NT2/D1 (cell line): Measurements from ENCODE around the gene VPS37C.
A peak's percentile ranks its signal among the peaks of the same experiment; 100 is the strongest.

Experiments used
- DNase-seq: peaks from one replicate; pipeline ENCODE4 v3.0.0-alpha.2; 2011; ENCODE audit warnings: low read depth, low spot score
- H3K27me3 ChIP-seq: 2 replicates; pipeline ENCODE4 v1.6.0; 2011; ENCODE audit warnings: mild to moderate bottlenecking; ENCODE audit not compliant: insufficient read length, insufficient read depth
- H3K36me3 ChIP-seq: 2 replicates; pipeline ENCODE4 v1.6.1; 2011; ENCODE audit warnings: mild to moderate bottlenecking, low read length, mixed read lengths; ENCODE audit not compliant: insufficient read depth, insufficient read length
- H3K4me1 ChIP-seq: 2 replicates; pipeline ENCODE4 v1.5.1; 2011; ENCODE audit not compliant: insufficient read depth, insufficient read length
- H3K4me3 ChIP-seq: 2 replicates; pipeline ENCODE4 v1.5.1; 2011; ENCODE audit warnings: low read depth; ENCODE audit not compliant: insufficient read length
- H3K9ac ChIP-seq: 2 replicates; pipeline ENCODE4 v1.6.0; 2011; ENCODE audit warnings: low read depth; ENCODE audit not compliant: insufficient read length
- H3K9me3 ChIP-seq: 2 replicates; pipeline ENCODE4 v1.5.1; 2011; ENCODE audit warnings: mild to moderate bottlenecking, low read length; ENCODE audit not compliant: insufficient read depth
- SUZ12 ChIP-seq: IDR thresholded peaks from 2 replicates; pipeline ENCODE4 v1.6.1; 2011; ENCODE audit not compliant: insufficient read length, insufficient read depth; ENCODE audit errors: extremely low read depth
- YY1 ChIP-seq: IDR thresholded peaks from 2 replicates; pipeline ENCODE4 v1.6.1; 2011; ENCODE audit not compliant: insufficient read length, insufficient read depth
- ZNF274 ChIP-seq: IDR thresholded peaks from 2 replicates; pipeline ENCODE4 v1.6.1; 2011; ENCODE audit warnings: mild to moderate bottlenecking, low read depth, low read length

The VPS37C gene

DNA sequence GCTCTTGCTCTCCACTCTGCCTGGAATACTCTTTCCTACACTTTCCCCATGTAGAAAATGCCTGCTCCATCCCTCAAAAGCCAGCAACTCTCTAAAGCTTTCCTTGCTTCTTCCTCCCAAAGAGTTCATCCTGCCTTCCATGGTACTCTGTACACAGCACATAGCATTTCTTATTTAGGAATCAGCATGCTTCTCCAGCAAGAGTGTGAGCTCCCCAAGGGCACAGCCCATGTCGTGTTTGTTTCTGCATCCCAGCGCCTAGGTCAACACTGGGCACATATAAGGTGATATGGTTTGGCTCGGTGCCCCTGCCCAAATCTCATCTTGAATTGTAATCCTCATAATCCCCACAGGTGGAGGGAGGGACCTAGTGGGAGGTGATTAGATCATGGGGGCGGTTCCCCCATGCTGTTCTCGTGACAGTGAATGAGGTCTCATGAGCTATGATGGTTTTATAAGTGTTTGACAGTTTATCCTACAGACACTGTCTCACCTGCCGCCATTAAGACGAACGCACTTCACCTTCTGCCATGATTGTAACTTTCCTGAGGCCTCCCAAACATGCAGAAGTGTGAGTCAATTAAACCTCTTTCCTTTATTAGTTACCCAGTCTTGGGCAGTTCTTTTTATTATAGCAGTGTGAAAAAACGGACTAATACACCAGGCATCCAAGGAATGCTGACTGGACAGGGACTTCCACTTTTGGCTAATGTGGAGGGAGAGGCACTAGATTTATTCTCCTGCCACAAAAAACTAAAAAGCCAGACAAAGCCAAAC lies 8.2 kb downstream of the VPS37C start:
- Histone ChIP-seq H3K9ac (no peak overlapping the region), H3K4me3 (no peak overlapping the region), H3K4me1 (peaks cover 11% of the 10 kb centered on the region), H3K36me3 (peaks cover 6% of the 10 kb centered on the region), H3K27me3 (no peaks in the 10 kb centered on the region), H3K9me3 (no peaks in the 10 kb centered on the region)
- DNase-seq, result no peak
- TF ChIP-seq YY1 (no peak), ZNF274 (no peak), SUZ12 (no peak)

GRCh38 chr11:61151545-61152252 lies 9.5 kb downstream of the VPS37C start:
- no peaks in the 10 kb centered on the region for H3K27me3 ChIP-seq
- no peak for DNase-seq
- H3K36me3 ChIP-seq, result peaks cover 4% of the 10 kb centered on the region
- no peak for TF ChIP-seq YY1
- no peak for TF ChIP-seq ZNF274
- no peak for TF ChIP-seq SUZ12
- H3K4me1 ChIP-seq, result peaks cover 12% of the 10 kb centered on the region
- H3K4me3 ChIP-seq, result no peak overlapping the region
- H3K9ac ChIP-seq, result no peak overlapping the region
- H3K9me3 ChIP-seq, result no peaks in the 10 kb centered on the region

DNA sequence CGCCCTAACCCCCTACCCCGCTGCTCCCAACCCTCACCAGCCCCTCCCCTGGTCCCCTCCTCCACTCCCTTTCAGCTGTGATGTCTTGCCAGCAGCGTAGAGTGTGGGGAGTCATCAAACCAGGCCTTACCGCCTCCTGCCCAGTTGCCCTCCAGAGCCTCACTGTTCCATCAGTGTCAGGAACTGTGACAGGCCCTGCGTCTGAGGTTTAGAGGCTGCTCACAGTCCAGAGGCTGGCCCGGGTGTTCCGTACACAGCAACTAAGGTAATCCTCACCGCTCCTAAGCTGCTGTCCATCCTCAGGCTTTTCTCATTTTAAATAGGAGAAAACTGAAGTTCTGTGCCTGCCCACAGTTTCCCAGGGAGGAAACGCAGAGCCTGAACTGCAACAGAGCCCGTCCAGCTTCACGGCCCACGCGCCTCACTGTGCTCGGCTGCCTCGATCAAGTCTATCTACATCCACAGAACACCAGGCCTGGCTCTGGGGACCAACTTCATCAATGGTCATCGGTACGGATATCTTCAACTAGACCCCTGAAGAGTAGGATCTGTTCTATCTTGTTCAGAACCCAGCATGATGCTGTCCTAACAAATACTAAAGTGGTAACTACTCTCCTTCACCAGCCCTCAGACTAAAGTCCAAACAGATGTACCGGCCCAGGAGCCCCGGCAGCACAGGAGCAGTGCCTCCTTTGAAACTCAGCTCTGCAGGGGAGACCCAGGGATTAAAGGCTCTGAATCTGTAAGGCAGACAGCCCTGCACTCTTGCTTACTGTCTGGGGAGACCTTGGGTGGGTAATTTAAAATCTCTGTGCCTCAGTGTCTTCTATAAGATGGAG lies 10.3 kb downstream of the VPS37C start:
- Histone ChIP-seq H3K27me3 (no peaks in the 10 kb centered on the region), H3K4me3 (no peak overlapping the region), H3K9me3 (no peaks in the 10 kb centered on the region), H3K9ac (no peak overlapping the region), H3K36me3 (peaks cover 4% of the 10 kb centered on the region), H3K4me1 (peaks cover 15% of the 10 kb centered on the region)
- TF ChIP-seq ZNF274 (no peak), SUZ12 (no peak), YY1 (no peak)
- no peak for DNase-seq

DNA sequence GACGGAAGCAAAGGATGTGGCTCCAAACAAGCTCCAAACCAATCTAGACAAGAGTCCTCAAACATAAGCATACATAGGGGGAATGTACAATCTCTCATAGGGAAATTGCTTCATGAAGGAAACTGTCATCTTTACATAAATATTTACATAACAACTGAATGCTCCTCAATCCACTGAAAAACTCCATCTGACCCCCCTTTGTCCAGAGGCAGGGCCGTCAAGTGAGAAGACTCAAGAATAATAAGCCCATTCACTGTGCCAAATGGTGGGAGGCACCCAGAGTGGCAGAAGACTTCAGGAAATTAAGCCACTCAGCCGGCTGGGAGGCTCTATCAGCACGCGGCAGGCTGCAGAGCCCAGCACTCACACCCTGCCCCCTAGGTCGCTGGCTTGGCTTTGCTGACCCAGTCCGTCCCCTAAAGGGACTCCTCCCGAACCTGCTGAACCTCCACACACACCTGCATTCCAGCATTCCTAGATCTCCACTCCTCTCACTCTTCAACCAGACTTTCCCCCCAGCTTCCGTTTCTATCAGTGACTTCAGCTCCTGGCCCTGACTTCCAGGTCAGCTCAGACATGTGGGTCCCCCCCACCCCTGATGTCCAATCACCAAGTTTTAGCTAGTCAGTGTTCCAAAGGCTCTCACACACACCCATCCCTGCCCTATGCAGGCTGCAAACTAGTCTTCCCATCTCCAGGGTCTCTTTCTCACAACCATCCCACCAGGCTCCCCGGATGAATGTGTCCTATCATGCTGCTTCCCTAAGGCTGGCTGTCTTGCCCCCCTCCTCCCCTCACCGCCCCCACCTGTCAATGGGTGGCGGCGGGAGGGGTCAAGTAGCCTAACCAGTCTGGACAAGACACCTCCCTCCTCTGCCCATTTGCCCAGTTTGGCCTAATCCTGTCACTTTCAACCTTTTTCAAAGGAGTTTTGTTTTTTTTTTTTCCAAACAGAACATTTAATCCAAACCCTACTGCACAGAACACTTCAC lies 11.3 kb downstream of the VPS37C start:
- DNase-seq, result no peak
- H3K9me3 ChIP-seq, result no peaks in the 10 kb centered on the region
- peaks cover 15% of the 10 kb centered on the region for H3K4me1 ChIP-seq
- H3K36me3 ChIP-seq, result peaks cover 7% of the 10 kb centered on the region
- no peak overlapping the region for H3K4me3 ChIP-seq
- no peak overlapping the region for H3K9ac ChIP-seq
- no peak for TF ChIP-seq YY1
- TF ChIP-seq SUZ12, result no peak
- no peak for TF ChIP-seq ZNF274
- no peaks in the 10 kb centered on the region for H3K27me3 ChIP-seq

DNA sequence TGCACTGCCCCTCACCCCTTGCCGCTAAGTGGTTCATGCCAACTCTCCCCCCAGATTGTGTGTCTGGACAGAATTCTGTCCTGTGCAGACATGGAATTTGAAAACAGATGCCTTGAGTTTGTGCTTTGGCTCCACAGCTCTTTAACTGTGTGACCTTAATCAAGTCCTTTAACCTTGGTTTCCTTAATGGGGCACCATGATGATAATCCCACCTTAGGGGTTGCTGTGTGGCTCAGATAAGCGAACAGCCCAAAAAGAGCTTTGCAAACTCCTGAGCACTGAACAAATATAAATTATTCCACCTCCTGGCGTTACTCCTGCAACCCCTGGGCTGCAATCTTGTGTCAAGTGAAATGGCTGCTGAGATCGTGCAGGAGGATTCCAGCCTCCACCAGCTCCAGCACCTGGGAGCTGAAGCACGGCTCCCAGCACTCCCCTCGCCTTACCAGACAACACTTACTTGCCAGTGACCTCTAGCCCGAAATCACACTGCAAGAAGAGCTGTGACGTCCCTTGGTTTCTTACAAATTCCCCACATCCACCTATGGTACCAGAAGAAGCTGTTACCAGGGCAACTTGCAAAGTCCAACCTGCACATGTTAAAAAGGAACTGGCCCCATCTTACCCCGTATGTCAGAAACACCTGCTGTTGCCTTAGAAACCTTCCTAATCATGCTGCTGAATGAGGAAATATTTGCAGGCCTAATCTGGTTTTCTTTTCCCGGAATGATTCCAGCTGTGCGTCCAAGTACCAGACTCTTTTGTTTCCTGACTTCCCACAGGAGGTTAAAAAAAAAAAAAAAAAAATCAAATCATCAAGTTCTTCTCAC lies 13.2 kb downstream of the VPS37C start:
- no peak for DNase-seq
- no peaks in the 10 kb centered on the region for H3K27me3 ChIP-seq
- peaks cover 12% of the 10 kb centered on the region for H3K36me3 ChIP-seq
- H3K9me3 ChIP-seq, result no peaks in the 10 kb centered on the region
- TF ChIP-seq ZNF274, result no peak
- no peak for TF ChIP-seq SUZ12
- TF ChIP-seq YY1, result no peak
- peaks cover 15% of the 10 kb centered on the region for H3K4me1 ChIP-seq
- H3K4me3 ChIP-seq, result no peak overlapping the region
- no peak overlapping the region for H3K9ac ChIP-seq

DNA sequence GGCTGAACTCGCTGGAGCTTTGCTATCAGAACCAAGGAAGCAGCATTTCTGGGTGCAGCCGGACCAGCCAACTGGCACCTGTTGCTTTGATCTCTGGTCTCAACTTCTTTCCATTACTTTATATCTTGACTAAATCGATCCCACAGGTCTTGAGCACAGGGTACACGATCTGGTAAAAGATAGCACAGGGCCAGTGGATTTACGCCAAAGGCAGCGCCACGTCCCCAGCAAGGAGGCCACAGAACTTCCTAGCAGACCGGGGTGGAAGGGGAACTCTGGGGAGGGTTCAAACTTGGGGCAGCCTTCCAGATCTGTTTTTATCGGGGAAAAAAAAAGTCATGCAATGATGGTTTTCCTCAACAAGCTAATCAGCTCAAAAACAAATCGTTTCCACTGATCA lies 14.0 kb downstream of the VPS37C start:
- Histone ChIP-seq H3K27me3 (no peaks in the 10 kb centered on the region), H3K9me3 (no peaks in the 10 kb centered on the region), H3K4me1 (peaks cover 13% of the 10 kb centered on the region), H3K4me3 (no peak overlapping the region), H3K9ac (peak overlapping the region; percentile 22), H3K36me3 (peaks cover 12% of the 10 kb centered on the region)
- no peak for DNase-seq
- TF ChIP-seq SUZ12, result no peak
- no peak for TF ChIP-seq YY1
- TF ChIP-seq ZNF274, result no peak
